GM20000 (cell line): ENCODE measurements around the gene MRPS23.
A peak's percentile ranks its signal among the peaks of the same experiment; 100 is the strongest.

Experiments used
- DNase-seq: peaks from one replicate; pipeline ENCODE4 v3.0.0; 2012; ENCODE audit warnings: low spot score
- CTCF ChIP-seq: IDR thresholded peaks from 2 replicates; pipeline ENCODE4 v1.5.1; 2012; ENCODE audit warnings: mild to moderate bottlenecking, control low read depth; ENCODE audit errors: extremely low read depth, missing control alignments

The MRPS23 gene

GRCh38 chr17:57871863-57872262, 22.0 kb upstream of the MRPS23 start:
- TF ChIP-seq CTCF: no peak
- DNase-seq: no peak

- no peak for DNase-seq
- TF ChIP-seq CTCF: no peak
These were observed 21.3 kb upstream of the MRPS23 start for GRCh38 chr17:57871155-57871554.

DNA sequence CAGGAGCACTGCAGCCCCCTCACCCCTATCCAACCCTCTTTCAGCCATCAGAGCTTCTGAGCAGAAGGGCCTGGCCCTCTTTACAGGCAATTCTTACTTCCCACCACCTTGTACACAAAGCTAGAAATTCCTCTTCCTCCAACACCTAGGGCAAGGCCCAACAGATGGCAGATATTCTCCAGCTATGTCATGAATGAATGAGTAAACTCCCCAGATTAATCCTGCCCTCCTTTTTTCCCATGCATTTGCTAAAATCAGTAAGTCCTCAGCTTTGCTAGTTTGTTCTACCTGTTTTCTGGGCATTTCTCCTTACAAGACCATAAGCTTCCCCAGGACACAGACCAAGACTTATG, 20.4 kb upstream of the MRPS23 start:
- no peak for TF ChIP-seq CTCF
- DNase-seq: no peak

DNA sequence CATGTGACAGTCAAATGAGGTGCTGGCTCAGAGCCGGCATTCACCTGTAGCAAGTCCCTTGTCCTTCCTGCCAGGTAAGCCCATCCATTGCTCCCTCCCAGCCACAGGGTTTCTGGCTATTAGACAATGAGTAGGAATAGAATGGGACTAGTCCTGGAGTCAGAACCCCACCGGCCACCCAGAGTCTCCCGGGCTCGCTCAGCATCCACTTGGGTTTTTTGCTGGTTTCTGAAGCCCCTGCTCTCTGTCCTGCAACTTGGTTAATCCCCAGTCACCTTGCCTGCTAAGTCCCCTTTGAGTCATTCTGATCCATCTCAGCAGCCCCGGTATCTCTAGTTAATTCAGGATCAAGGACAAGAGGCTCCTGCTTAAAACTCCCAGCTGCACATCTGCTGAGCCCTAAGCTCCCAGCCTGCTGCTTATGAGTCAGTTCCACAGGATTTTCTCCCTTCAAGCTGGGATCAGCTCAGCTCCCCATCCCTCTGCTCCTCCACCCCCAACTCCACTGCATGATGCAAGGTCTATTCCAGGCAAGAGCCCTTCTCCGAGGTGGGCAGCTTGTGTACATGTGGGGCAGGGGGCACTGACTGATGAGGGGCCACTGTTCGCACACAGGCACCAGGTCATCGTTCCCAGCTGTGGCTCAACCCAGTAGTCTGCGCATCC, 19.9 kb upstream of the MRPS23 start:
- DNase-seq: no peak
- no peak for TF ChIP-seq CTCF

DNA sequence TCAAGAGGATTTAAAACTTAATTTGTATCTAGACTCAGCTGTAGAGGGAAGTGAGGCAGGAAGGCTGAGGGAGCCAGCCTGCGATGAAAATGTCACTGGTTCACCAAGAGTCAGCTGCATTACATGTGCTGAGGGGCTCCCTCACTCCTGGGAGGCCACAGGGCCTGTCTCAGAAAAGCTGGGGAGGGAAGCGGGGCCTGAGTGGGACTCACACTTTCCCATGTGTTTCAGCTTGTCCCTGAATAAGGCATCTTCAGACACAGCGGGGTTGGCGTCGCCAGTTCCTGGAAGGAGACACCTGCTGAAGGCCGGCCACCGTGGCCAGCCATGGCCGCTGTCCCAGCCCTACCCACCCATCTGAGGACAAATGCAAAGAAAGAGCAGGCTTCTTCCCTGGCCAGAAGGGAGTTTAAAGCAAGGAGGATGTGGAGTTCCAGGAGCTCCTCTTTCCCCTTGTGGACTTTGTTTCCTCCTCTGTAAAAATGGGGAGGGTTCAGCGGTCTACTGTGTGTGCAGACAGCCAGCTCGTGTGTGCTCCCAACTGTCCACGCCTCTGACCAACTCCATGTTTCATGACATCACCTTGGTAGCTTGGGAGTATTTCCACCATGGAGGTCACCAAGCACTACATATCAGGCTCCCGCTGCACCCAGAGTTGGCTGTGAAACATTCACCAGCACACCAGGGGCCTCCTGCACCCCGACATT, 19.2 kb upstream of the MRPS23 start:
- no peak for DNase-seq
- no peak for TF ChIP-seq CTCF

GRCh38 chr17:57868007-57868909, 18.4 kb upstream of the MRPS23 start:
- no peak for TF ChIP-seq CTCF

DNA sequence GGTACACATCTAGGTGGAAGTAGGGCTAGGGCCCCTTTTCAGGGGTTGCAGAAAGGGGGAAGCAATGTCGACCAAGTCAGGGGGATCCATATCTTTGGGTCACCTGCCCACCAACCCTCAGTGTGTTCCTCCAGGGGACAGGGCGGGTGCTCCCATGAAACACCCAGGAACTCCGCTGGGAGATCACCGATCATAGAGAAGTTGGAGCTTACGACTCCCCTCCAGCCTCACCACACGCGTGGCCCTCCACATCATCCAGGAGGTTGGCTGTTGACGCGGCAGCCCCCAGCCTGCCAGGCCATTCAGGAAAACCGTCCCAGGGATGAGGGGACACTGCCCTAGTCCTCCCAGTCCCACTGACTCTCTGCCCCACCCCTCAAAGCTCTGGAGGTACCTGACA, 17.3 kb upstream of the MRPS23 start:
- TF ChIP-seq CTCF: no peak
- no peak for DNase-seq

More at GRCh38 chr17:57868007-57868909, 18.4 kb upstream of the MRPS23 start:
- DNase-seq: peak; percentile 86
